NCI-H2171 (cell line): ENCODE results near the gene NREP.

Source experiments
- DNase-seq: peaks from one replicate; lab custom pipeline; 2025; lab: John Stamatoyannopoulos, UW

The NREP gene

GRCh38 chr5:111697215-111697614 lies 59.8 kb downstream of the NREP start:
- peak; percentile 48 for DNase-seq

DNA sequence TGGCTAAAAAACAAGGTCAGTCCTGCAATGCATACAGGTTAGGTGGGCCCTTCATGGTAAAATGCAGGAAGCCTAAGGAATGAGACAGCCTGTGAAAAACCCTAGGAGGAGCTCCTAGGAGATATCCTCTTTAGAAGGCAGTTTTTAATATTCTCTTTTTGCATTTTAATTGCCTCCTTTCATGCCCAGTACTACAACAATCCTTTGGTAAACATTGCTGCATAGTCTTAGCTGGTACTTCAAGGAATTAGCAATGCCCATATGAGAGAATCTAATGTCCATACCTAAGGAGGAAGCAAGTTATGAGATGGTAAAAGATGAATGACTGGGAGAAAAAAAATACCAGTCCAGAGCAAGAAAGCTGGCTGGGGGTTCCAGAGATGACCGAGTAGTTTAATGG lies 61.0 kb downstream of the NREP start:
- no peak for DNase-seq

DNA sequence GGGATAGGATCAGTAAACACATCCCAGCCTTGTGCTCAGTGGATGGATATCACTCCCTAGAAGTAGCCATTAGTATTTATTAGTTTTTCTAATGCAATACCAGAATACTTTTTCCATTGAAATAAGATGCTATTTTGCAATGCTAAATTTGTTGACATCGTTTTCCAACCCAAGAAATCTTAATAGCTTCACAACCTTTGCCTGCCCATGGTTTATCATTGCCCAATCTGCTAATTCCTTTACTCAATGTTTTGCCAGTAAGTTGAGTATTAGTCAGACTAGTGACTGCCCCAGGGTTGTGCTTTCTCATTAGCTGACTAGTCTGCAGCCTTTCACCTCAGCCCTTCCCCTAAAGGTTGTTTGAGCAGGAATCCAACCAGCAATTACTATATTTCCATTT lies 62.9 kb downstream of the NREP start:
- no peak for DNase-seq

DNA sequence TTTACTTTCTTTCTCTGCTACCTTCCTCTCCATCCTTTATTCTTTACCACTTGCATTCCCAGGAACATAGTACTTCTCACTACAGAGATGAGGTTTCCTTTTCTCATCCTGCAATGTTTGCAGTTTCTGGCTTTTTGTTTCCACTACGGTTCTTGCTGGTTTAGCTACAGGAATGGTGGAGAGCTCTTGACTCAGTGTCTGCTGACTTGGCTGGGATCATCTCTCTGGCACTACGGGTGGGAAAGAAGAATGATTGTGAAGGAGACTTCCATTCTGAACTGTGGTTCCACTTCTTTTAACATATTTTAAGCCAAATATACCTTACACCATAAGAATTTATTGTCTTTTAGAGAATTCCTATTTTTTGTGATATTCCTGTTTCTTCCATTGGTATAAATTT lies 65.1 kb downstream of the NREP start:
- DNase-seq, result no peak

DNA sequence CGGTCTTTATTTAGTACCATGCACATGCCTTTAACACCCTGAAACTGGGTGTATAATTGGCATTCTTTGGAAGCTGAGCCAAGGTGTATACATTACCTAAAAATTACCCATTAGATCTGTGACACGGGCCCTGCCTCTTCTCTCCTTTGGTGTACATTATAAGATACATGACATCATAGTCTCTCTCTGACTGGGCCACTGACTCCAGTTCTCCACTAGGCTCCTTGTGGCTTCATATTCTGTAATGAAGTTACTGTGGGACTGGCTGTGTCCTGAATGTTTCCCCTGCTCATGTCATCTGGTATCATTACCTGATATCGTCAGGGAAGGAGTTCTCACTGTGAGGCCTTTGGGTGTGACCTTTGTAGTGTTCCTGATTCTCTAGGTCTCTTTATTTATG lies 65.5 kb downstream of the NREP start:
- DNase-seq, result no peak

- DNase-seq, result no peak
These were observed 67.5 kb downstream of the NREP start for GRCh38 chr5:111689357-111689935.

- DNase-seq, result no peak
These were observed 71.0 kb downstream of the NREP start for GRCh38 chr5:111685969-111686368.

DNA sequence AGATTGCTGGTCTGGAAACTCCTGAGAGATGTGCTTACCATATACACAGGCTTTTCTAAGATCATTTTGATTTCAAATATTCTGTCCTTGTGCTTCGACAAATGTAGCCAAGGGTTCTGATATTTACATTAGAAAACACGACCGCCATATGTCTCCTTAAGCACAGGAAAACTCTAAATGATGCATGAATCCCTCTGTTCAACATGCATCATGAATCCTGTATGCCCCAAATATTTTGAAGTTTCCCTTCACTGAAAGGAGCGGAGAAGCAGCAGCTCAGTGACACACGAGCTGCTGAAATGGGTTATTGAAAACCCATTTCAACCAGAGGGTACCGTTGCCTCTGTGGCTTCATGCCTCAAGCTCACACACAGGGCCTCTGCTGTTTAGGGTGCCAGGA lies 74.4 kb downstream of the NREP start:
- no peak for DNase-seq

DNA sequence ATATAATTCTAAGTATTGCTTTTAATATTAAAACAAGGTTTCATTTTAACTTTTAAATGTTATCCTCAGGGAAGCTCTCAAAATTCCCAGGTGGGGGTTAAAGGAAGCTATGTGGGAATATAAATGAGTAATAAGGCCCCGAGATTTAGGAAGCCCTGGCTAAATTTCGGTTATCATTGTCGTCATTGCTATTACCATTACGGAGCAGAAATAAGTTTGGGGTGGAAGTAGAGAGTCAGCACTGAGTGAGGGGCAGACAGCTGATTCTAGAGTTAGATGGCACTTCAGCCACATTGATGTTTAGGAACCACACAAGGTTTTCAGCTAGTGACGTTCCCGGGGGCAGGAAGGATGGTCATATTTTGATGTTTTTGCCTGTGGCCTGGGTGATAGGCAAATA lies 74.9 kb downstream of the NREP start:
- no peak for DNase-seq

GRCh38 chr5:111681414-111682120 lies 75.4 kb downstream of the NREP start:
- no peak for DNase-seq

DNA sequence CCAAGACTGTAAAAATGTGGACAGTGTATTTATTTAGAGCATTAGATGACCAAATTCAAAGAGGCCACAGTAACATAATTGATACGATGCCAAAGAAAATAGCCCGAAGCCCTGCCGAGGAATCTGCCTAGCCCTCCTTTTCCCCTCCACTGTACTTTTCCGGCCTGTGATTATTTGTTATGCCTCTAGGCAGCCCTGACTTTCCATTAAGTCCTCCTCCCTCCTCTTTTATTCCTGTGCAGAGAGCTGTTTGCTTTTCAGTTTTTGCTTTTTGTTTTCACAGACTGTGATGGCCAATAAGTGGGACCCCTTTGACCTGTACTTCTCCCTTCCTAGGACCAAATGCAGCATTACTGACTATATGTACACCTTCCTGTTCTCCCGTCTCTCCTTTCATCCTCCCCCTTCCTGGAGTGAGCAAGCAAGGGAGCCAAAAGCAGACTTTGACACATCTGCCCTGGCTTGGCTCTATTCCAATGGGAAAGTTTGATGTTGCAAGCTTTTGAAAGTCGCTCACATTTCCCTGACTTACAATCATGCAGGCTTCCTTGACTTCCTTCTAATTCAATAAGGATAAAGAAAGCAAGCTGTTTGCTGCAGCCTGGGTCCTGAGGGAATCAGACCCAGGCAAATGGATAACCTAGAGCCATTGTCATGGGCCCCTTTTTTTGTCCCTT lies 76.1 kb downstream of the NREP start:
- DNase-seq, result peak; percentile 47

- DNase-seq, result no peak
These were observed 77.4 kb downstream of the NREP start for GRCh38 chr5:111679611-111680010.
